BE2C (cell line): Measurements from ENCODE around the gene HDAC4.
A peak's percentile ranks its signal among the peaks of the same experiment; 100 is the strongest.
"Not testable (repeated sequence)": the region's sequence is repeated elsewhere in the genome, so short reads cannot be mapped to it uniquely, and the experiment has no call there.

Experiments used
- DNase-seq: peaks from one replicate; pipeline ENCODE4 v3.0.0-alpha.2; 2020
- H3K27me3 ChIP-seq: fragments of 250-450 bp; sonication (Bioruptor Pico); 2 replicates; pipeline ENCODE4 v1.5.1; 2020; ENCODE audit warnings: mild to moderate bottlenecking
- H3K36me3 ChIP-seq: fragments of 250-450 bp; sonication (Bioruptor Pico); 2 replicates; pipeline ENCODE4 v1.5.1; 2020; ENCODE audit warnings: mild to moderate bottlenecking
- H3K4me1 ChIP-seq: fragments of 250-450 bp; sonication (Bioruptor Pico); 2 replicates; pipeline ENCODE4 v1.5.1; 2020
- H3K4me3 ChIP-seq: 2 replicates; pipeline ENCODE4 v1.5.1; 2011; ENCODE audit warnings: low read depth, low read length
- H3K9me3 ChIP-seq: fragments of 250-450 bp; sonication (Bioruptor Pico); 2 replicates; pipeline ENCODE4 v1.5.1; 2020
- TF ChIP-seq, protein P1 (sequence below): IDR thresholded peaks from 2 replicates; pipeline ENCODE4 v1.5.1; 2012; ENCODE audit warnings: mild to moderate bottlenecking, low read depth, low read length

HDAC4 gene

DNA sequence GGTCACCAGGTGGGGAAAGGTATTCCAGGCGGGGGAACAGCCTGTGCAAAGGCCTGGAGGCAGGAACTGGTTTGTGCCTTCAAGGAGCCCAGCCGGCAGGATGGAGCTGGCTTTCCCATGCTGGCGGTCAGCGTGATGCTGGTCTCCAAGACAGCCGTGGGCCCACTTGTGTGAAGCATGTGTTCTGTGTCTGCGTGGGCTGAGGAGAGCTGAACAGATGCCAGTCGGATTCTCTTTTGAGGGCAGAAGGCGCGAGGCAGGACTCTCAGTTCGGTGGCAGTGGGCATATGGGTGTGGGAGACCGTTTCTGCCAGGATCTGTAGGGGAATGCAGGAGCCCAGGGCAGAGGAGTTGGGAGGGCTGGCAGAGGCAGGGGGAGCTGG lies 361.4 kb downstream of the HDAC4 start:
- TF ChIP-seq, protein P1, sequence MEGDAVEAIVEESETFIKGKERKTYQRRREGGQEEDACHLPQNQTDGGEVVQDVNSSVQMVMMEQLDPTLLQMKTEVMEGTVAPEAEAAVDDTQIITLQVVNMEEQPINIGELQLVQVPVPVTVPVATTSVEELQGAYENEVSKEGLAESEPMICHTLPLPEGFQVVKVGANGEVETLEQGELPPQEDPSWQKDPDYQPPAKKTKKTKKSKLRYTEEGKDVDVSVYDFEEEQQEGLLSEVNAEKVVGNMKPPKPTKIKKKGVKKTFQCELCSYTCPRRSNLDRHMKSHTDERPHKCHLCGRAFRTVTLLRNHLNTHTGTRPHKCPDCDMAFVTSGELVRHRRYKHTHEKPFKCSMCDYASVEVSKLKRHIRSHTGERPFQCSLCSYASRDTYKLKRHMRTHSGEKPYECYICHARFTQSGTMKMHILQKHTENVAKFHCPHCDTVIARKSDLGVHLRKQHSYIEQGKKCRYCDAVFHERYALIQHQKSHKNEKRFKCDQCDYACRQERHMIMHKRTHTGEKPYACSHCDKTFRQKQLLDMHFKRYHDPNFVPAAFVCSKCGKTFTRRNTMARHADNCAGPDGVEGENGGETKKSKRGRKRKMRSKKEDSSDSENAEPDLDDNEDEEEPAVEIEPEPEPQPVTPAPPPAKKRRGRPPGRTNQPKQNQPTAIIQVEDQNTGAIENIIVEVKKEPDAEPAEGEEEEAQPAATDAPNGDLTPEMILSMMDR = no peak
- Histone ChIP-seq H3K36me3 (no peaks in the 10 kb centered on the region), H3K27me3 (no peaks in the 10 kb centered on the region), H3K4me1 (no peaks in the 10 kb centered on the region), H3K9me3 (no peaks in the 10 kb centered on the region), H3K4me3 (no peak overlapping the region)
- no peak for DNase-seq

DNA sequence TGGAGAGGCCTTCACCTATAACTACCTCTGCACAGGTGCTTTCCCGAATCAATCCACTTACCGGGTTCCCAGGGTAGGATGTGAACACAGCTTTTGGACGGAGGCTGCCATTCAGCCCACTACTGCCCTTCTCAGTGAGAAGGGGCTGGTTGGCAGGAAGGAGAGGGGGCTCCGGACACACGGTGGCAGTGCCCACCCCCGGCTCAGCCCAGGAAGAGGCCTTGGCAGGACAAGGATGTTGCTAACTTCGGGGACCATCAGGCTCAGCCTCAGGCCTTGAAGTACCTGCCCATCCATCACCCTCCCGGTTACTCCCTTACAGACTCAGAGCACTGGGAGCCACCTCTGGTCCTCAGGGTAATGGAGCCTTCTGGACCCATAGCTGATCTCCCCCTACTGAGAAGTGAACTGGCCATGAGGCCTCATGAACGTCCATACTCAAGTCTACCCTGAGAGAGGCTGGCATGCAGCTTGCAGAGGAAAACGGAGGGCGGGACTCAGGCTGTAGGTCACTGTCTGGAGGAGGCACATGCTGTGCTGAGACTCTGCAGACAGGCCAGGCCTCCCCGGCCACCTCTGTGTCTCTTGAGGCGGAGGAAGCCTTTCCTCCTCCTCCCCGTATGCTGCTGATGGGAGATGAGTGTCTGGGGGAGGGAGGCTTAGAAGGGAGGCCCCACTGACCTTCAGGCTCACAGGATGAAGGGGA lies 361.9 kb downstream of the HDAC4 start:
- Histone ChIP-seq H3K27me3 (peaks cover 5% of the 10 kb centered on the region), H3K9me3 (no peaks in the 10 kb centered on the region), H3K36me3 (no peaks in the 10 kb centered on the region), H3K4me1 (no peaks in the 10 kb centered on the region), H3K4me3 (no peak overlapping the region)
- DNase-seq = no peak
- TF ChIP-seq, protein P1 = no peak

DNA sequence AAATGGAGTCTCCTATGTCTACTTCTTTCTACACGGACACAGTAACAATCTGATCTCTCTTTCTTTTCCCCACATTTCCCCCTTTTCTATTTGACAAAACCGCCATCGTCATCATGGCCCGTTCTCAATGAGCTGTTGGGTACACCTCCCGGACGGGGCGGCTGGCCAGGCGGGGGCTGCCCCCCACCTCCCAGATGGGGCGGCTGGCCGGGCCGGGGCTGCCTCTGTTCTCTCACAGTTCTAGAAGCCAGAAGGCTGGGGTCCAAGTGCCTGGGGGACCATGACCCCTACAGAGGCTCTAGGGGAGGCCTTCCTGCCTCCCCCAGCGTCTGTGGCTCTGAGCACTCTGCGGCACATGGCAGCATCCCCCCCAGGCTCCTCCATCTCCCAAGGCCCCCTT lies 362.5 kb downstream of the HDAC4 start:
- H3K4me1 ChIP-seq, H3K36me3 ChIP-seq, H3K4me3 ChIP-seq, DNase-seq, H3K9me3 ChIP-seq: not testable (repeated sequence)
- H3K27me3 ChIP-seq = peaks cover 11% of the 10 kb centered on the region

DNA sequence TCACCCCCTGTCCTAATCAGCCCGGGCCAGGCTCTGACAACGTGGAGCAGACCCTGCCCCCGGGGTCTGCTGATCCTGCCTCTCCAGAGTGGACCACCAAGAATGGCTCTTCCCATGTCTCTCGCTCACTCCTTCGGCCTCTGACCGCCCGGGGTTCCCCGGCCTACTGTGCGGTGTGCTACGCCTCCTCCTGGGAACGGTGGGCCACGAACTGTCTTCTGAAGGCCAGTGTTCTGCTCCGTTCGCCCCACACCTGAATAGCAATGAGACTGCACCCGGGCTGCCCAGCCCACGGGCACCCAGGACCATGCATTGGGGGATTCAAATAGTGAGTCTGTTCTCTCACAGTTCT lies 363.3 kb downstream of the HDAC4 start:
- DNase-seq = no peak
- peaks cover 19% of the 10 kb centered on the region for H3K27me3 ChIP-seq
- TF ChIP-seq, protein P1 = no peak
- no peaks in the 10 kb centered on the region for H3K4me1 ChIP-seq
- no peaks in the 10 kb centered on the region for H3K9me3 ChIP-seq
- no peak overlapping the region for H3K4me3 ChIP-seq
- H3K36me3 ChIP-seq = no peaks in the 10 kb centered on the region

DNA sequence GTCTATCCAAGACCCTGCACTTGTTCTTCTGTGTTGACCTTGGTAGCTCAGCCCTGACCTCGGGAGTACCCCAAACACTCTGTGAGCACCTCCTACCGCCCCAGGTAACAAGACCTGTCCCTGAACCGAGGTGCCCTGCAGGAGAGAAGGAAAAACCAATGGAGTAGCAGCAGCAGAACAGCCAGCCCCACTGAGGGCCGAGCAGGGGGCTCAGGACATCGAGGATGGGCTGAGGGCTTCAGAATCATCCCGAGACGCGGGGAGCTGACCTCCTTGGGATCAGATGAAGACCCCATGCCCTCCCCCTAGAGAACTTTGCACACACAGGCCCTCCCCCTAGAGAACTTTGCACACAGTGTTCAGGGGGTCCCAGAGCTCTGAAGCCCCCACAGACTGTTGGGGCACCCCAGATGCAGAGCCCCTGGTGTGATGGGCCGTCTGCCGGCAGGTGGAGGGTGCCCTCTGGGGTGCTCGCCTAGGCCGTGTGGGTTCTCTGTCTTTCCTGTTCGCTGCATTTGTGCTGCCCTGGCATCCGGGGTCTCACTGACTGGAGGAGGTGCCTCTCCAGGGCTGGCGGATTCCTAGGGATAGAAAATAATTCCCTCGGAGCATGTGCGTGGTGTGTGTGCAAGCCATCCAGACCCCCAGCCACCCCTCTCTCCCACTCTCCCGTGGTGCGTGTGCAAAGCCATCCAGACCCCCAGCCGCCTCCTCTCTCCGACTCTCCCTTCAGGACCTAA lies 363.8 kb downstream of the HDAC4 start:
- H3K9me3 ChIP-seq = no peaks in the 10 kb centered on the region
- TF ChIP-seq, protein P1 = no peak
- H3K36me3 ChIP-seq = no peaks in the 10 kb centered on the region
- H3K27me3 ChIP-seq = peaks cover 20% of the 10 kb centered on the region
- H3K4me1 ChIP-seq = no peaks in the 10 kb centered on the region
- DNase-seq = no peak
- H3K4me3 ChIP-seq = no peak overlapping the region

DNA sequence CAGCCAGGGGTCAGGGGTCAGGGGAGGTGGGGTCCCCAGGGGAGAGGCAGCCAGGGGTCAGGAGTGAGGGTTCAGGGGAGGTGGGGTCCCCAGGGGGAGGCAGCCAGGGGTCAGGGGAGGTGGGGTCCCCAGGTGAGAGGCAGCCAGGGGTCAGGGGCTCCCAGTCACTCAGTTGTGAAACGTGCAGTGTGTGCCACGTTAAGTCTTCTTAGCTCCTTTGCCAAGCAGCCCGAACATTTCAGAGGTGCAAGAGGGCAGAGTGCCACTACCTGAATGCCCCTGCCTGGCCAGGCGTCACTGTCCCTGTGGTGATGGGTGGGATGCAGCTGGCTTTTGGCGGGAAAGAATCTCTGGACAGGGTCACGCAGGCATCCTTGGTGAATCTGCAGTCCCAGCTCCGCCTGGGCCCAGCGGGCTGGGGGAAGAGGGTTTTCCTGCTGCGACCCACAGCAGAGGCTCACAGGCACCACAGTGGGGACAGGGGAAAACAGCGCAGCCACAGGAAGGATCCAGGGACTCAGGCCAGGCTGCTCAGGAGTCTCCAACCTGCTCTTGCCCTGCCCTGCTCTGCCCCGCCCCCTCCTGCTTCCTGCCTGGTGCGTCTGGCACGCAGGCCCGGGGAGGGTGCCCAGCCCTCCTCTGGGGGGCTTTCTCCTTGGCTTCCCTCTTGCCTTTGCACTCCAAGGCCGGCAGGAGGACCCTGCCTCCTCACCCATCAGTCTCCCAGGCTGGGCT lies 364.7 kb downstream of the HDAC4 start:
- Histone ChIP-seq H3K4me1 (no peaks in the 10 kb centered on the region), H3K36me3 (no peaks in the 10 kb centered on the region), H3K4me3 (no peak overlapping the region), H3K9me3 (no peaks in the 10 kb centered on the region), H3K27me3 (peaks cover 27% of the 10 kb centered on the region)
- peak; percentile 39 for DNase-seq
- TF ChIP-seq, protein P1 = no peak
